ENCODE data around the gene KLHDC10. TPM values are rescaled to one million over a fixed set of nuclear protein-coding genes. Genes with fewer than 3 reads are reported as not detected.

Gene KLHDC10
- total RNA-seq, 1 donor from 2014 or later = 27.0 TPM

DNA sequence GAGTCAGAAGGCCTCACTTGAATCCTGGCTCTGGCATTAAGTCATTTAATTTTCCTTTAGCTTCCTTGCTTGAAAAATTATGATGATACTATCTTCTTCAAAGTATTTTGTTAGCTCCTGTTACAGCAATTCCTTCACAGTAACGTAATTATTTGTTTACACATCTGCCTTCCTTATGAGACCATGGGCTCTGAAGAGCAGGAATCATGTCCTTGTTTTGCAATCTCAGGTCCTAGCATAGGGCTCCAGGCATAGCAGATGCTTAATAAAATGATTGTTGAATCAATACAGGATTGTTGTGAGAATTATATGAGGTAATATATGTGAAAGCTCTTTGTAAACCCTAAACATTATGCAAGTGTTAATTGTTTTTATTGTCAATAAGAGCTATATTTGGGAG, 25.5 kb downstream of the KLHDC10 start:
- intact Hi-C loops (cut with micrococcal nuclease) = no loop called here
- Histone ChIP-seq H3K27ac (replicated peaks) (no peak overlapping the region), H3K9me3 (replicated peaks) (no peaks in the 10 kb centered on the region), H3K4me1 (peaks cover 20% of the 10 kb centered on the region), H3K27me3 (ENCODE audit: low read depth) (no peaks in the 10 kb centered on the region), H3K4me3 (no peak overlapping the region), H3K36me3 (no peaks in the 10 kb centered on the region)
- no peak for DNase-seq
- TF ChIP-seq, protein P1, sequence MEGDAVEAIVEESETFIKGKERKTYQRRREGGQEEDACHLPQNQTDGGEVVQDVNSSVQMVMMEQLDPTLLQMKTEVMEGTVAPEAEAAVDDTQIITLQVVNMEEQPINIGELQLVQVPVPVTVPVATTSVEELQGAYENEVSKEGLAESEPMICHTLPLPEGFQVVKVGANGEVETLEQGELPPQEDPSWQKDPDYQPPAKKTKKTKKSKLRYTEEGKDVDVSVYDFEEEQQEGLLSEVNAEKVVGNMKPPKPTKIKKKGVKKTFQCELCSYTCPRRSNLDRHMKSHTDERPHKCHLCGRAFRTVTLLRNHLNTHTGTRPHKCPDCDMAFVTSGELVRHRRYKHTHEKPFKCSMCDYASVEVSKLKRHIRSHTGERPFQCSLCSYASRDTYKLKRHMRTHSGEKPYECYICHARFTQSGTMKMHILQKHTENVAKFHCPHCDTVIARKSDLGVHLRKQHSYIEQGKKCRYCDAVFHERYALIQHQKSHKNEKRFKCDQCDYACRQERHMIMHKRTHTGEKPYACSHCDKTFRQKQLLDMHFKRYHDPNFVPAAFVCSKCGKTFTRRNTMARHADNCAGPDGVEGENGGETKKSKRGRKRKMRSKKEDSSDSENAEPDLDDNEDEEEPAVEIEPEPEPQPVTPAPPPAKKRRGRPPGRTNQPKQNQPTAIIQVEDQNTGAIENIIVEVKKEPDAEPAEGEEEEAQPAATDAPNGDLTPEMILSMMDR (IDR thresholded peaks at IDR 0.05; ENCODE audit: borderline replicate concordance) = no peak

DNA sequence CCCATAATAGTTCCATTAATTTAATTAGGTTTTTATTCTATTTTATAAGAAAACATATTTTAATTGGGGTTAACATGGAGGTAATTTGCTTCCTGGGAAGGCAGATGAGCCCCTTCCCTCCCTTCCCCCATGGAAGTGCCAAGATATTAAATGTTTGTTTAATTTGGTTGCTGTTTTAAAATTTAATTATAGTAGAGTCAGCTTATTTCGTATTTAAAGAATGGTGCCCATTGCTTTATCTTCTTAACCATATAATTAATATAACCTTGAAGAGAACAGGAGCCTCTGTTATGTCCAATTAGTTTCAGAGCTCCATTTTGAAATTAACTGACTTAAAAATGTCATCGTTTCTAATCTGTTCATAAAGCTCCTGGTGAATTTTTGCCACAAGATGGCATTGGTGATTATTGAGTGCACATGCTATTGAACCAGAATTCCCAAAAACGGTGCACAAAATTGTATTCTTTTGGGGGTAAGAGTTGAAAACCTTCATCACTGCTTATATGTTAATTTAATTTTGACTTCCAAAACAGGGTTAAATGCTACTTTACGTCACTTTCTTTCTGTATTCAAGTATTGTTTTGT, 26.0 kb downstream of the KLHDC10 start:
- TF ChIP-seq, protein P1 (IDR thresholded peaks at IDR 0.05; ENCODE audit: borderline replicate concordance) = no peak
- intact Hi-C loops (cut with micrococcal nuclease) = no loop called here
- H3K4me1 ChIP-seq = peaks cover 18% of the 10 kb centered on the region
- H3K4me3 ChIP-seq = no peak overlapping the region
- H3K27ac ChIP-seq (replicated peaks) = no peak overlapping the region
- no peaks in the 10 kb centered on the region for H3K27me3 ChIP-seq (ENCODE audit: low read depth)
- DNase-seq = no peak
- H3K36me3 ChIP-seq = no peaks in the 10 kb centered on the region
- no peaks in the 10 kb centered on the region for H3K9me3 ChIP-seq (replicated peaks)

DNA sequence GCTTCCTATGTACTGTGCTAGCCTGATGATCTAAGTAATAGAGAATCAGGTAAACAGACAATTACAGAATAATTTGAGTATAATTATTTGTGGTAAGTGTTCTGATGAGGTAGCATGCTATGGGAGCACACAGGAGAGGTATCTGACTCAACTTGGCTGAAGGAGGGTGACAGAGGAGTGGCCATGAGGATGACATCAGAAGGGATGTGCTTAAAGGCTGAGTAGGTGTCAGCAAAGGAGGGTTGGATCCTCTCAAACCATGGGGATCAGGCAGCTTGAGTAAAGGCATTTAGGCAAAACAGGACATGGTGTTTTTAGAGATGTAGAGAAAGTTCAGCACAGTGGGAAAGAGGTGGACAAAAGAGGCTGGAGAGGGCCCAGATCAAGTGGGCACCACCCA, 29.0 kb downstream of the KLHDC10 start:
- TF ChIP-seq, protein P1 (IDR thresholded peaks at IDR 0.05; ENCODE audit: borderline replicate concordance) = no peak
- no peak for DNase-seq
- H3K4me1 ChIP-seq = peaks cover 4% of the 10 kb centered on the region
- no peaks in the 10 kb centered on the region for H3K36me3 ChIP-seq
- no peaks in the 10 kb centered on the region for H3K27me3 ChIP-seq (ENCODE audit: low read depth)
- H3K27ac ChIP-seq (replicated peaks) = no peak overlapping the region
- H3K4me3 ChIP-seq = no peak overlapping the region
- intact Hi-C loops (cut with micrococcal nuclease) = no loop called here
- H3K9me3 ChIP-seq (replicated peaks) = no peaks in the 10 kb centered on the region

DNA sequence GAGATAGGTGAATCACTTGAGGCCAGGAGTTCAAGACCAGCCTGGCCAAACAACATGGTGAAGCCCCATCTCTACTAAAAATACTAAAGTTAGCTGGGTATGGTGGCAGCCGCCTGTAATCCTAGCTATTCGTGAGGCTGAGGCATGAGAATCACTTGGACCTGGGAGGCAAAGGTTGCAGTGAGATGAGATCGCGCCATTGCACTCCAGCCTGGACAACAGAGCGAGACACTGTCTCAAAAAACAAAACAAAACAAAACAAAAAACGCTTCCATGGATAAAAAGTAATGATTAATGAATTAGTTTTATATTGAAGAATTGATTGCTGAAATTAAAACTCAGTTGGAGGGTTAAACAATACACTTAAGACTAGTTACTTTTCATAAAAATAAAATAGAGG, 32.3 kb downstream of the KLHDC10 start:
- TF ChIP-seq, protein P1 (IDR thresholded peaks at IDR 0.05; ENCODE audit: borderline replicate concordance) = no peak
- no peaks in the 10 kb centered on the region for H3K9me3 ChIP-seq (replicated peaks)

DNA sequence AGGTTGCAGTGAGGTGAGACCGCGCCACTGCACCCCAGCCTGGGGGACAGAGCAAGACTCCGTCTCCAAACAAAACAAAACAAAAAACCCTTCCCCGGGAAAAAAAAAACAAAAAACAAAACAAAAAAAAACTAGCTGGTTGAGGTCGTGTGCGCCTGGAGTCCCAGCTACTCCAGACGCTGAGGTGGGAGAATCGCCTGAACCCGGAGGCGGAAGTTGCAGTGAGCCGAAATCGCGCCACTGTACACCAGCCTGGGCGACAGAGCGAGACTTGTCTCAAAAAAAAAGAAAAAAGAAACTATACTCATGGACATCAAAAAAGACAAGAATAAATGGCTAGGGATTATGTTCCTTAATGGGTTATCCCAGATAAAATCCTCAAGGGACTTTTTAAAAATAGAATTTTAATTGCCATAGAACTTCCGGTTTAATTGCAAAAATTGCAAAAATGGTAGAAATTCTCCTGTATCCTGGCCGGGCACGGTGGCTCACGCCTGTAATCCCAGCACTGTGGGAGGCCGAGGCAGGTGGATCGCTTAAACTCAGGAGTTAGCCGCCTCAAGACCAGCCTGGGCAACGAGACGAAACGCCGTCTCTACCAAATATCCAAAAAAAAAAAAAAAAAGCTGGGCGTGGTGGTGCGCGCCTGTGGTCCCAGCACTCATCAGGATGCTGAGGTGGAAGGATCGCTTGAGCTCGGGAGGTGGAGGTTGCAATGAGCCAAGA, 37.8 kb downstream of the KLHDC10 start:
- TF ChIP-seq, protein P1 (IDR thresholded peaks at IDR 0.05; ENCODE audit: borderline replicate concordance) = no peak
- intact Hi-C loops (cut with micrococcal nuclease) = no loop called here
- Histone ChIP-seq H3K27ac (replicated peaks) (no peak overlapping the region), H3K36me3 (no peaks in the 10 kb centered on the region), H3K27me3 (ENCODE audit: low read depth) (no peaks in the 10 kb centered on the region), H3K4me1 (no peaks in the 10 kb centered on the region), H3K4me3 (no peak overlapping the region), H3K9me3 (replicated peaks) (no peaks in the 10 kb centered on the region)
- no peak for DNase-seq

More for the DNA sequence above, 32.3 kb downstream of the KLHDC10 start:
- no peaks in the 10 kb centered on the region for H3K4me1 ChIP-seq
- no peak for DNase-seq
- no peak overlapping the region for H3K4me3 ChIP-seq
- intact Hi-C loops (cut with micrococcal nuclease) = no loop called here
- H3K36me3 ChIP-seq = no peaks in the 10 kb centered on the region
- H3K27me3 ChIP-seq (ENCODE audit: low read depth) = no peaks in the 10 kb centered on the region
- no peak overlapping the region for H3K27ac ChIP-seq (replicated peaks)
